SK-N-MC (cell line): ENCODE data around the gene LMF2.

Experiments
- EZH2 ChIP-seq: fragments of 200-600 bp; sonication (generic); IDR thresholded peaks from one replicate; pipeline ENCODE4 v1.6.1; 2017; ENCODE audit warnings: antibody characterized with exemption
- FOXP2 ChIP-seq: optimal IDR thresholded peaks from 2 replicates; pipeline ENCODE3; 2011; ENCODE audit warnings: mild to moderate bottlenecking, moderate library complexity; ENCODE audit not compliant: insufficient read depth; ENCODE audit errors: extremely low read length, control extremely low read depth
- POLR2AphosphoS5 ChIP-seq: IDR thresholded peaks from 2 replicates; pipeline ENCODE4 v1.6.1; 2012; ENCODE audit warnings: mild to moderate bottlenecking, low read depth, low read length, borderline replicate concordance

GRCh38 chr22:50461979-50462540, 45.4 kb downstream of the LMF2 start:
- TF ChIP-seq POLR2AphosphoS5 (no peak), FOXP2 (no peak), EZH2 (no peak)
